H9 (cell line): ENCODE data around the gene HPRT1. TPM values are rescaled to one million over a fixed set of nuclear protein-coding genes. Genes with fewer than 3 reads are reported as not detected.

Source experiments
- DNase-seq: peaks from one replicate; pipeline ENCODE4 v3.0.0-alpha.2; 2017
- H2AFZ ChIP-seq: one replicate; pipeline ENCODE4 v1.6.1; 2013; ENCODE audit warnings: mild to moderate bottlenecking, low read length, control low read depth, moderate library complexity
- H2AK5ac ChIP-seq: 2 replicates; pipeline ENCODE4 v1.6.1; 2013; ENCODE audit warnings: low read length, control low read depth, mixed read lengths; ENCODE audit not compliant: insufficient read length
- H2BK120ac ChIP-seq: one replicate; pipeline ENCODE4 v1.6.1; 2013; ENCODE audit warnings: low read depth, mild to moderate bottlenecking, low read length, control low read depth, inconsistent platforms; ENCODE audit not compliant: poor library complexity, severe bottlenecking
- H2BK12ac ChIP-seq: 2 replicates; pipeline ENCODE4 v1.6.1; 2013; ENCODE audit warnings: low read length, control low read depth, mixed read lengths, low read depth; ENCODE audit not compliant: insufficient read length
- H2BK15ac ChIP-seq: 2 replicates; pipeline ENCODE4 v1.6.1; 2013; ENCODE audit warnings: low read depth, low read length, control low read depth
- H2BK20ac ChIP-seq: one replicate; pipeline ENCODE4 v1.6.1; 2013; ENCODE audit warnings: low read depth, mild to moderate bottlenecking, low read length, control low read depth, inconsistent platforms; ENCODE audit not compliant: poor library complexity, severe bottlenecking
- H2BK5ac ChIP-seq: 2 replicates; pipeline ENCODE4 v1.6.1; 2013; ENCODE audit warnings: low read length, control low read depth, mixed read lengths; ENCODE audit not compliant: insufficient read length
- H3K14ac ChIP-seq: 2 replicates; pipeline ENCODE4 v1.6.1; 2013; ENCODE audit warnings: low read length, control low read depth; ENCODE audit not compliant: insufficient read depth
- H3K18ac ChIP-seq: 2 replicates; pipeline ENCODE4 v1.6.1; 2013; ENCODE audit warnings: low read depth, mild to moderate bottlenecking, mixed read lengths, low read length, control low read depth; ENCODE audit not compliant: insufficient read length
- H3K23ac ChIP-seq: 2 replicates; pipeline ENCODE4 v1.6.1; 2013; ENCODE audit warnings: low read length, control low read depth, mixed read lengths, low read depth; ENCODE audit not compliant: insufficient read length
- H3K23me2 ChIP-seq: 2 replicates; pipeline ENCODE4 v1.6.1; 2013; ENCODE audit warnings: low read depth, mild to moderate bottlenecking, mixed read lengths, low read length, control low read depth; ENCODE audit not compliant: insufficient read length, poor library complexity, severe bottlenecking
- H3K27ac ChIP-seq: 2 replicates; pipeline ENCODE4 v1.5.1; 2013; ENCODE audit warnings: low read length, control low read depth, mixed read lengths, low read depth; ENCODE audit not compliant: insufficient read length
- H3K27me3 ChIP-seq: 2 replicates; pipeline ENCODE4 v1.6.1; 2013; ENCODE audit warnings: low read length, control low read depth, inconsistent platforms; ENCODE audit not compliant: insufficient read depth
- H3K4ac ChIP-seq: 2 replicates; pipeline ENCODE4 v1.6.1; 2013; ENCODE audit warnings: low read depth, mild to moderate bottlenecking, control low read depth, inconsistent platforms, low read length, moderate library complexity
- H3K4me1 ChIP-seq: 2 replicates; pipeline ENCODE4 v1.6.1; 2013; ENCODE audit warnings: low read length, control low read depth, inconsistent platforms; ENCODE audit not compliant: insufficient read depth
- H3K4me2 ChIP-seq: 2 replicates; pipeline ENCODE4 v1.6.1; 2013; ENCODE audit warnings: low read length, control low read depth, mixed read lengths; ENCODE audit not compliant: insufficient read length, insufficient read depth
- H3K56ac ChIP-seq: 2 replicates; pipeline ENCODE4 v1.6.1; 2013; ENCODE audit warnings: low read depth, mild to moderate bottlenecking, mixed read lengths, low read length, control low read depth; ENCODE audit not compliant: insufficient read length
- H3K79me1 ChIP-seq: 2 replicates; pipeline ENCODE4 v1.6.1; 2013; ENCODE audit warnings: low read depth, mild to moderate bottlenecking, moderate library complexity, low read length, control low read depth, inconsistent platforms; ENCODE audit not compliant: insufficient read depth, poor library complexity, severe bottlenecking
- H3K79me2 ChIP-seq: 2 replicates; pipeline ENCODE4 v1.6.1; 2013; ENCODE audit warnings: low read length, control low read depth, inconsistent platforms; ENCODE audit not compliant: insufficient read depth
- H3K9ac ChIP-seq: 2 replicates; pipeline ENCODE4 v1.6.1; 2013; ENCODE audit warnings: low read length, control low read depth, mixed read lengths; ENCODE audit not compliant: insufficient read length; ENCODE audit errors: extremely low read depth
- H3K9me3 ChIP-seq: one replicate; pipeline ENCODE4 v1.6.1; 2013; ENCODE audit warnings: low read depth, low read length, inconsistent platforms; ENCODE audit not compliant: control insufficient read depth
- H3T11ph ChIP-seq: one replicate; pipeline ENCODE4 v1.6.1; 2013; ENCODE audit warnings: mild to moderate bottlenecking, low read length, control low read depth, inconsistent platforms
- H4K20me1 ChIP-seq: one replicate; pipeline ENCODE4 v1.6.1; 2013; ENCODE audit not compliant: control insufficient read depth, insufficient read length, insufficient read depth
- H4K5ac ChIP-seq: 2 replicates; pipeline ENCODE4 v1.6.1; 2013; ENCODE audit warnings: low read depth, mild to moderate bottlenecking, mixed read lengths, low read length, control low read depth; ENCODE audit not compliant: insufficient read length
- H4K8ac ChIP-seq: replicated peaks from 2 replicates; pipeline ENCODE4 v1.6.1; 2013; ENCODE audit warnings: low read length, control low read depth, mixed read lengths, low read depth; ENCODE audit not compliant: insufficient read length
- H4K91ac ChIP-seq: 2 replicates; pipeline ENCODE4 v1.6.1; 2013; ENCODE audit warnings: low read depth, mild to moderate bottlenecking, moderate library complexity, mixed read lengths, low read length, control low read depth; ENCODE audit not compliant: insufficient read length
- H3K27ac Mint-ChIP-seq, 3 experiments: 2 replicates in 2 of 3; 3 replicates in 1 of 3; pipeline ENCODE4 v1.8.0; 2020 to 2021; ENCODE audit warnings: mixed read lengths in 3 of 3, mild to moderate bottlenecking in 1 of 3, moderate library complexity in 1 of 3
- H3K27me3 Mint-ChIP-seq: 2 replicates; pipeline ENCODE4 v1.8.0; 2021; ENCODE audit warnings: low read depth, mild to moderate bottlenecking, moderate library complexity, mixed read lengths
- H3K36me3 Mint-ChIP-seq, 3 experiments: 2 replicates in 2 of 3; 3 replicates in 1 of 3; pipeline ENCODE4 v1.8.0; 2020 to 2021; ENCODE audit warnings: low read depth in 3 of 3, mixed read lengths in 3 of 3; ENCODE audit not compliant: insufficient read depth in 1 of 3
- H3K4me1 Mint-ChIP-seq, 2 experiments: 2 replicates each; pipeline ENCODE4 v1.8.0; 2020; ENCODE audit warnings: mixed read lengths in 2 of 2
- H3K4me3 Mint-ChIP-seq, 2 experiments: 2 replicates in 1 of 2; 3 replicates in 1 of 2; pipeline ENCODE4 v1.8.0; 2020 to 2021; ENCODE audit warnings: mild to moderate bottlenecking in 2 of 2, mixed read lengths in 2 of 2, moderate library complexity in 1 of 2
- H3K9me3 Mint-ChIP-seq, 2 experiments: 2 replicates in 1 of 2; 3 replicates in 1 of 2; pipeline ENCODE4 v1.8.0; 2020; ENCODE audit warnings: mild to moderate bottlenecking in 2 of 2, mixed read lengths in 2 of 2, moderate library complexity in 1 of 2
- CTCF ChIP-seq: fragments of 200-600 bp; sonication (generic); conservative IDR thresholded peaks from 3 replicates; pipeline ENCODE4 v1.8.0; 2021; ENCODE audit warnings: antibody characterized with exemption, mild to moderate bottlenecking
- WGBS: extraction: QIAGEN DNeasy Blood & Tissue Kit; methylation state at CpG from one replicate; pipeline ENCODE4 v1.1.7; 2013; ENCODE audit warnings: missing lambda C conversion rate, low lambda C conversion rate, mixed read lengths; ENCODE audit not compliant: insufficient read length; ENCODE audit errors: extremely low coverage; 5-methylcytosine and 5-hydroxymethylcytosine counted together
- total RNA-seq: library from RNA; stranded (reverse); gene quantifications from 2 replicates; pipeline ENCODE4 v1.2.1, GENCODE V29; 2021

The HPRT1 gene
- total RNA-seq, 1 experiment from 2014 or later, result 39.2 TPM

- Mint-ChIP-seq H3K27ac (no peak overlapping the region), H3K4me3 (no peak overlapping the region), H3K4me1 (peaks cover 16 to 26% of the 10 kb centered on the region in 2 experiments), H3K36me3 (peaks cover 0 to 8% (median 4%) of the 10 kb centered on the region in 3 experiments; a peak in 5 of 7 replicates), H3K9me3 (peaks cover 8 to 69% of the 10 kb centered on the region in 2 experiments), H3K27me3 (peaks cover 9% of the 10 kb centered on the region)
- H3K14ac ChIP-seq, result no peak overlapping the region
- no peak overlapping the region for H2BK120ac ChIP-seq
- H2BK12ac ChIP-seq, result no peak overlapping the region
- DNase-seq, result no peak
- H3K56ac ChIP-seq, result no peak overlapping the region
- WGBS, result no CpG with 5 or more reads among the region's 6 CpGs
- no peak overlapping the region for H2AFZ ChIP-seq
- no peak overlapping the region for H2BK5ac ChIP-seq
- TF ChIP-seq CTCF, result no peak
- H3K79me2 ChIP-seq, result no peaks in the 10 kb centered on the region
- no peaks in the 10 kb centered on the region; the same call in 1 of the 2 replicates for H3K4me1 ChIP-seq
- no peak overlapping the region for H3T11ph ChIP-seq
- H4K8ac ChIP-seq, result no peak overlapping the region
- no peak overlapping the region for H3K4me2 ChIP-seq
- no peak overlapping the region for H3K18ac ChIP-seq
- H3K9me3 ChIP-seq, result peaks cover 9% of the 10 kb centered on the region
- H3K27ac ChIP-seq, result no peak overlapping the region
- no peak overlapping the region for H3K23ac ChIP-seq
- no peak overlapping the region for H4K91ac ChIP-seq
- no peaks in the 10 kb centered on the region for H3K79me1 ChIP-seq
- H2BK15ac ChIP-seq, result no peak overlapping the region
- peaks cover 3% of the 10 kb centered on the region for H3K23me2 ChIP-seq
- no peak overlapping the region for H4K5ac ChIP-seq
- no peak overlapping the region for H3K9ac ChIP-seq
- no peaks in the 10 kb centered on the region for H3K27me3 ChIP-seq
- no peaks in the 10 kb centered on the region for H4K20me1 ChIP-seq
- no peak overlapping the region for H2BK20ac ChIP-seq
- H2AK5ac ChIP-seq, result no peak overlapping the region
- no peak overlapping the region for H3K4ac ChIP-seq
These were observed 69.5 kb downstream of the HPRT1 start for GRCh38 chrX:134529481-134529880.
